T follicular helper cell (primary cell): ENCODE measurements around the gene CST3.
"Not testable (repeated sequence)": the region's sequence is repeated elsewhere in the genome, so short reads cannot be mapped to it uniquely, and the experiment has no call there.

Experiments used
- DNase-seq: peaks from one replicate; pipeline ENCODE4 v3.0.0-alpha.2; 2020; ENCODE audit warnings: low read depth

Gene CST3

DNA sequence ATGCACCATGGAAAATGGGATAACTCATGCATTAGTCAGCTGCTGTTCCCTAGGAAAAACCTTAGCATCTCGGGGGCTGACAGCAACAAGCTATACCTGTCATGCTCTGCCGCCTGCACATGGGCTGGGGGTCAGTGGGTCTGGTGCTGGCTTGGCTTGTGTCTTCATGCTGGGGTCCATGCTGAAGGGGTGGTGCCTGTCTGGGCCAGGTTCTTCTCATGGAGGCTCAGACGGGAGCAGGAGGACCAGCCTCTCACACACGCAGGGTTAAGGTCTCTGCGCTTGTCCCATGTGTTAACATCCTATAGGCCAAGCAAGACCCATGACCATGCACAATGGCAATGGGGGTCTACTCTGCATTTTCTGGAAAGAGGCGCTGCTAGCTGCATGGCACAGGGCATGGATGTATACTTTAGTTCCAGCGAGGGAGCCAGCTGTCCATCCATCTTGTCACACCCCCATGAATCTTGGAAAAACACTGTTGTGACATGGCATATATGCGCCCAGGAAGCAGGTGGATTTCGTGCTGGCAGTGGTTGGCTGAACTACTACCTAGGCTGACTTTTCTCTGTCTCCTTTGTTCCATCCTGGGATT is 24.6 kb upstream of the CST3 start:
- DNase-seq, result no peak

DNA sequence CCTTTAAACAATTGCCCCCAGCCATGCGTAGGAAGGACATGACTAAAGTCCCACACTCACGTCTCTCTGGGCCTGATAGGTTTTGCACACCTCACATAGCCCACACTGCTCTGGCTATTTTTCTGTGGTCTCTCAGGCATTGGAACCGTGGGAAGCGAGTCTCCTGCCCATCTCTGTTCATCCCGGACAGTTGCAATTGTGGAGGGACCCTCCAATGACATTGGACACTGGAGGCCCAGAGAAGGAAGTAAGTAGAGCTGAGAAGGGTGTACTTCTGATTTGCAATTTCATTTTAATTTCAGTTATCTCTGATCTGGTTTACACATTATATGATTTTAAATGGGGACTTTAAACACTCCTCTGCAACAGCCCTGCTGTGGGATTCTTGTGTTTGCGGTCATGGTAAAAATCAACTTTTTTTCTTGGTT is 23.3 kb upstream of the CST3 start:
- DNase-seq, result no peak

DNA sequence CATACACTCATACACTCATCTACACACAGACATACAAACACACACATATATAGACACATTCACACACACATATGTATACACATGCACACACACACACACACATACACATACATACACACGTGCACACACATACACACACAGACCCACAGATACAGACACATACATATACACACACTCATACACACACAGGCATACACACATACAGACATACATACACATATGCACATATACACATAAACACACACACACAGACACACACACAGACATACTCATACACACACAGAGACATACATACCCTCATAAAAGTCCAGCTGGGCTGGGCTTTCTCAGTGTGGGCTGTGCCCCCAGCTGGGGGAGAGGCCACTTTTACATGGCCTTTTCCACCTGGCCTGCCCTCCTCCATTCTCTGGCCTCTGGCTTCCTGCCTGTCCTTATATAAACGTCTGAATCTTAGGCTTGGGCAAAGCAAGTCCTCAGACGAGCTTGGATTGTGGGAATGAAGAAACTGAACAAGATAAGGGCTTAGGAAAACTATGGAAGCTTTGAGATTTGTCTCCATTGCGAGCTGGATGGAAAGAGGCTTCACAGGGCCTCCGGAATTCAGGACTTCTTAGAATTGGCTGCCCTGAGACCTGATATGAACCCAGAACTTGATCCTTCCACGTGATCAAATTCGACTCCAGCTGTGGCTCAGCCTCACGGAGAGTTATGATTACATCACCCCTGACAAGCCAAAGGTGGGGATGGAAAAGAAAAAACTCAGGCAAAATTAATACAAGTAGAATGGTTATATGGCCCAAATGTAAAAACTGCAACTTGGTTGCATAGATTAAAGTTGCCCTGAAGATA is 22.5 kb upstream of the CST3 start:
- no peak for DNase-seq

DNA sequence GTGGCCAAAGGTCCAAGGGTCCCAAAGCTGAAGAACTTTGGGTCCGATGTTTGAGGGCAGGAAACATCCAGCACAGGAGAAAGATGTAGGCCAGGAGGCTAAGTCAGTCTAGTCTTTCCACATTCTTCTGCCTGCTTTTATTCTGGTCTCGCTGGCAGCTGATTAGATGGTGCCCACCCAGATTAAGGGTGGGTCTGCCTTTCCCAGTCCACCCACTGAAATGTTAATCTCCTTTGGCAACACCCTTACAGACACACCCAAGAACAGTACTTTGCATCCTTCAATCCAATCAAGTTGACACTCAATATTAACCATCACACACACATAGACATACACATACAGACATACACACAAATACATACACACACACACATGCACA is 21.8 kb upstream of the CST3 start:
- not testable (repeated sequence) for DNase-seq

DNA sequence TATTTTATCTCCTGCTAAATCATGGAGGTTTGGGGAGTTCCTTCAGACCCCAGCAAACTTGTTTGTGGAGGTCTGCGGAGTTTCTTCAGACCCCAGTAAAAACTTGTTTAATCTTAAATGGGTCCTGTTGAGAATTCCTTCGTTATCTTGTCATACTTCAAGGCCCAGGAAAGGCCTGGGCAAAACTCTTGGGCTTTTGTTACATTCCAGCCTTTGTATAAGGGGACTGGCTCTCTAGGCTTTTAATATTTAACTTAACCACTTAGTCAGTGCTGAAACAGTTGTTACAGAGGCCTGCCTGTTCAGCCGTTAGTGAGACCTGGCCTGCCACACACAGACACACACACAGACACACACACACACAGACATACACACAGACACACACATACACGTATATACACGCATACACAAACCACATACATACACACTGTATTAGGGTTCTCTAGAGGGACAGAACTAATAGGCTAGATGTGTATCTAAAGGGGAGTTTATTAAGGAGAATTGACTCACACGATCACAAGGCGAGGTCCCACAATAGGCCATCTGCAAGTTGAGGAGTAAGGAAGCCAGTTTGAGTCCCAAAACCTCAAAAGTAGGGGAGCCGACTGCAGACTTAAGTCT is 21.3 kb upstream of the CST3 start:
- no peak for DNase-seq

DNA sequence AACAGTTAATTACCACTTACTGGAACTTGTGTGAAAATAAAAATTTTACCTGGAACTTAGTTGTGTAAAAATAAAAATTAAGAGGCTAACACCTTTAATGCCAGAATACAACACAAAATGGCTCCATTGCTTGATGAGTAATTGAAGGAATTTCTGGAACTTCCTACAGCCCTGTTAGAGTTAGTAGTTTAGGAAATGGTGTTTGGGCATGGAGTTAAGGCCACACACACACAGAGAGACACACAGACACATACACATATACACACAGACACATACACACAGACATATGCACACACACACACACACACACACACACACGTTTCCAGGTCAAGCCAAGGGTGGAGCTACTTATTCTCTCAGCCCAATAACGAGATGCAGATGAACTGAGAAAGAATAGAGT is 20.6 kb upstream of the CST3 start:
- DNase-seq, result no peak

DNA sequence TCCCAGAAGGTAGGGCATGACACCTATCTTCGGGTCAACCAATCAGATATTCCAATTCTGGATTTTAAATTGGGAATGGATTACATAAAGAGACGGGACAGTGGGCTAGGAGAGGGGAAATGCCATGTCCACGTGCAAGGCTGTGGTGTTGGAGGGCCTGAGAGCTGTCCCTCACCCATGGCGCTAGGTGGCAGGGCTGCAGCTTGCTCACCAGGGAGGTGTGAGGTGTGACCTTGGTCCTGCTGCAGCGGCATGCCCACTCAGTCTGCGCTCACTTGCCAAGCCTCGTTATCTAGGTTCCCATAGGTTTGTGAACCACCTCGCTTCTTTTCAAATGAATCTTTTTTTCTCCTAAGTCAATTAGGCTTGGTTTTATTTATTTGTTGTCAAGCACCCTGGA is 19.4 kb upstream of the CST3 start:
- no peak for DNase-seq

DNA sequence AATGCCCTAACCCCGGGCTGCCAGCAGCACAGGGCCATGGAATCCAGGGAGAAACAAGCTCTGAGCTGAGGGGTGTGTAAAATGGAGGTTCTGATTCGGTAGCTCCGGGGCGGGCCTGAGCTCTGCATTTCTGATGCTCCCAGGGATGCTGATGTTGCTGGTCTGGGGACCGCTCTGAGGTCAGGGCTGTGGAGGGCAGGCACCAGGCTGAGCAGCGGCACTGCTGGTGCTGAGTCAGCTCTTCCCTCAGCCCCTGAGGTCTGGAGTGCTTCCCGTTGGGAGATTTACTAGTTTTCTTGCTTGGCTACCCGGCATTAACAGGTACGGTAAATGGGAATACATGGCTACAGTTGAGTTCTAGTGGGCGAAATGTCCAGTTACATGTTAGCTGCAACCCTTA is 18.6 kb upstream of the CST3 start:
- no peak for DNase-seq

DNA sequence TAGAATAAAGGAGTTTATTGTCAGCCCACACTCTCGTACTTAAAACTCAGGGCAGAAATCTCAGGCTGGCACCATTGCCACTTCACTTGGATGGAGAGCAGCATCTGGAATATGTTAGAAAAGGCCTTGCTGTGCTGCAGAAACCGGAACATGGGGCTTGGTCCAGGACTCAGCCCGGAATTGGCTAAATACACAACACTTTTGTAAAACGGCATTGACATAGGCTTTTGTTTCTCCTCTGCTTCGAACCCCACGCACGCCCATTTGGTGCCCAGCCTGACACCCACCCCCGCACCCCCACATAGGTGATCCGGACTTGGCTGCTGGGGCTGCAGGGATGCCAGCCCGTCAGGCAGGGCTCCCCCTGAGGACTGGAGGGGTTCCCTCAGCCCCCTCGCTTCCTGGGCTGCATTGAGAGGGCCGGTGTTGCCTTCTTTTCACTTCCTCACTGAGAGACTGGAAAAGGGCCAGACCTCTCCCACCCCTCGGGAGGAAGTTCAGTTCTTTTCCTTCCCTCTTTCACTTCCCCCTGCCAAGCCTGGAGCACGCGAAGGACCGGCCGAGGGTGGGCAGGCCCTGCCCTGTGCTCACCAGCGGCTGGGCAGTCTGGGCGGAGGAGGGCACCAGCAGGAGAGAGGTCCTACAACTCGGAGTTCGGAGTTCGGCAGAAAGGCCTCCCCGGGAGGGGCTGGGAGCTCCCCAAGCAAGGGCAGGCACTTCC is 17.9 kb upstream of the CST3 start:
- DNase-seq, result no peak

DNA sequence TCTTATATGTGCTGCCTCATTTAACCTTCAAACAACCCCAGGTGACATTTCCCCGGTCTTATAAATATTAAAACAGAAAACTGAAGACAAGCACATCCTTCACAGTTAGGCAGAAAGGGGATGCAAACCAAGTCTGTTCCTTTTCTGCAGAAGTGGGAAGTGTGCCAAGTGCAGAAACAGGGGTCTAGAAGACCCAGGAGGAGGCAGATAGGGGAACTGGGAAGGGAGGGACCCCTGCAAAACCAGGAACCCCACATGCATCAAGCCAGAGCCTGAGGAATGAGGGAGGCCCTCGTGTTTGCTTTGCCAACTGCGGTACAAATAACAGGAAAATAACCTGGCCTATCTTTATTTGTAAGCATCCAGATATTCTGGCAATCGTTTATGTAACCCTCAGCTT is 17.0 kb upstream of the CST3 start:
- DNase-seq, result no peak

DNA sequence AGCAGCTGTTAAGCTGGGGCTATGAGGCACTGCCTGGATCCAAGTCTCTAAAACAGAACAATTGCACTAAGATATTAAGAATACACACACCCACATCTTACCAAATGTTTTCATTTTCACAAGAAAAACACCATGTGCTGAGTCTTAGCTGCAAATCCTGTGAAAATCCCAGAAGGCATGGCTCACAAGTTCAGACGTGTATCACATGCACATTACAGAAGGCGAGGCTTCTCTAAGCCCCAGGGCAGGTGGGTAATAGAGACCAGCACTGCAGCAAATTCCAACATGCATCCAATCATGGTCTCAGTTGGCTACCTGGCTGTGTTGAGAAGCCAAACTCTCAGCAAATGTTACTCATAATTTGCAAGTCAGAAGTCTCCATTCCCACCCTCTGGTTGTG is 16.2 kb upstream of the CST3 start:
- DNase-seq, result no peak

DNA sequence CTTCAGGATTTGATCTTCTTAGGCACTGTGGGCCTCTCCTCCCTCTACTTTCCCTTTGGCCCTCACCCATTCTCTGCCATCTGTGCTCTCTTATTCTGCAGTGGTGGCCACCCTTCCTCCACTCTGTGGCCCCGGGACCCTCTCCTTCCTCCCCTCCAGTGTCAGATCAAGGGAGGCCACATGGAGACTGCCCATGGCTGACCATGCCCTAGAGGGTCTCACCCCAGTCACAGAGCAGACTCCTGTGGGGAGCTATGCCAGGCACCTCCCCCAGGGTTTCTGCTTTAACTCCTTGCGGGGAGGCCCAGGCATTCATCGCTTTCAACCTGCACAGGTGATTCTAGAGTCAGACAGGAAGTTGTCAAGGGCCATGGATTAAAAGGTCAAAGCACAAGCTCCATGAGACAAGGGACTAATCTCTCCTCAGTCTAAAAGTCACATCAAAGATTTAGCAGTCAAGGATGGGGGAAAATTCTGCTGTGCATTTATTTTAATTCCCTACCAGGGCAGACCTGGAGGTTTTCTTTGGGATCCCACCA is 15.7 kb upstream of the CST3 start:
- DNase-seq, result no peak

DNA sequence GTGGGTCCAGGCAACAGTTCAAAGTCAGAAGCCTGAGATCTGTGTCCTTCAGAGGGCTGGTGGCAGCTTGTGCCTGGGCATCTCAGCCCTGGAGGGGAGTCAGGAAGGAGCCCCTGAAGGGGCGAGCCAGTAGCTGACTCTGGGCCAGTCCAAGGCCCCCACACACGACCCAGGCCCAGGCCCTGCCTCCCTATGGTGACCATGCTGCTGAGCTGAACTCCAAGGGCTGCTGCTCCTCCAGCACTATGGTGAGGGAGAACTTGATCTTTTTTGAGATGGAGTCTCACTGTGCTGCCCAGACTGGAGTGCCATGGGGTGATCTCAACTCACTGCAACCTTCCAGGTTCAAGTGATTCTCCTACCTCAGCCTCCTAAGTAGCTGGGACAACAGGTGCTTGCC is 15.2 kb upstream of the CST3 start:
- no peak for DNase-seq

DNA sequence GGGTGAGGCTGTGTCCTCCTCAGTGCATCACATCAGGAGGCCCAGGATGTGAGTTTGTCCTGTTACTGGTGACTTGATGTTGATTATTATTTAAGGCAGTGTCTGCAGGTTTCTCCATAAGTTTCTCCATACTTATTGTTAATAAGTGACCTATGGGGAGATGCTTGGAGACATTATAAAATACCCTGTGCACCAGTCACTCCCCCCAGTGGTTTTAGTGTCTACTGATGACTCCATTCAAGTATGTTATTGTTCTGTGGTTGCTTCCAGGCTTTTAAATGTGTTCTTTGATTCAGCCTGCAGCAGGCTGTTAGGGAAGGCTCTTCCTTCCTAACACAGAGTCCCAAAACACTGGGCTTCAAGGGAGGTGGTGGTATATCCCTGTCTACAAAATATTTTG is 14.6 kb upstream of the CST3 start:
- DNase-seq, result no peak

DNA sequence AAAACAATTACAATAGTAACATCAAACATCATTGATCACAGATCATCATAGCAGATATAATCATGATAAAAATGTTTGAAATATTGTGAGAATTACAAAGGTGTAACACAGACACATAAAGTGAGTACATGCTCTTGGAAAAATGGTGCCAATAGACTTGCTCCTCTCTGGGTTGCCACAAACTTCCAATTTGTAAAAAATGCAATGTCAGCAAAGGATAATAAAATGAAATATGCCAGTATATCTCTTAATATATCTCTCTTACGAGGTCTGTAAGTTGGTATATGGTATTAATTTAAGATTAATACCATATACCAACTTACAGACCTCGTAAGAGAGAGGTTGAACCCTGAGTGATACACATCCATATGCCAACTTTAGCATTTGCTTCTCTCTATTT is 13.4 kb upstream of the CST3 start:
- DNase-seq, result no peak

DNA sequence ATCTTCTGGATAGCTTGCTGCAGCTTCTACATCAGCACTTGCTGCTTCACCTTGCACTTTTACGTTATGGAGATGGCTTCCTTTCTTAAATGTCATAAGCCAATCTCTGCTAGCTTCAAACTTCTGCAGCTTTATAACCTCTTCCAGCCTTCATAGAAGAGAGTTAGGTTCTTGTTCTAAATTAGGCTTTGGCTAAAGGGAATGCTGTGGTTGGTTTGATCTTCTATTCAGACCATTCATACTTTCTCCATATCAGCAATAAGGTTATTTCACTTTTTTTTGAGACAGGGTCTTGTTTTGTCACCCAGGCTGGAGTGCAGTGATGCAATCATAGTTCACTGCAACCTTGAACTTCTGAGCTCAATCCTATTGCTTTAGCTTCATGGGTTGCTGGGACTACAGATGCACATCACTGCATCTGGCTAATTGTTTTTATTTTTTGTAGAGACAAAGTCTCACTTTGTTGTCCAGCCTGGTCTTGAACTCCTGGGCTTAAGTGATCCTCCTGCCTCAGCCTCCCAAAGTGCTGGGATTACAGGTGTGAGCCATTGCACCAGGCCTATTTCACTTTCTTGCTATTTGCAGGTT is 12.2 kb upstream of the CST3 start:
- no peak for DNase-seq

DNA sequence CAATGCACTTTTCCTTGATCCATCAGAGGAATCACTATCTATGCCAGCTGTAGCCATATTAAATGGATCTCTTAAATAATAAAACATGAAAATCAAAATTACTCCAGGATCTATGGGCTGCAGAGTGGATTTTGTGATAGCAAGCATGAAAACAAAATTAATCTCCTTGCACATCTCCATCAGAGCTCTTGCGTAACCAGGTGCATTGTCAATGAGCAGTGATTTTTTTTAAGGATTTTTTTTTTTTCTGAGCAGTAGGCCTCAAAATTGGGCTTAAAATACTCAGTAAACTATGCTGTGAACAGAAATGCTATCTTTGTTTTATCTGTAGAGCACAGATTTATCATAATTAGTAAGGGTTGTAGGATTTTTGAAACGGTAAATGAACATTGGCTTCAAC is 11.5 kb upstream of the CST3 start:
- DNase-seq, result no peak

DNA sequence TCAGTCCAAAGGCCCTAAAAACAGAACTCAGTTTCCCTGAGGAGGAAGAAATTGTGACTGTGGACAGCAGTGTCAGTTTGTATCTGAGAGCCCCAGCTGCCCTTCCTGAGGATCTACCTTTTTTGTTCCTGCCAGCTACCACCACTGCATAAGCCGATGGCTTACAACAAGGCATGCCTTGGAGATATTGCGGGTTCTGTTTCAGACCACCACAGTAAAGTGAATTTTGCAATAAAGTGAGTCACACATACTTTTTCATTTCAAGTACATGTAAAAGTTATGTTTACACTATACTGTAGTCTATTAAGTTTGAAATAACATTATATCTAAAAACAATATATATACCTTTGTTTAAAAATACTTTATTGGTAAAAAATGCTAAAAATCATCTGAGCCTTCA is 9.6 kb upstream of the CST3 start:
- DNase-seq, result no peak

DNA sequence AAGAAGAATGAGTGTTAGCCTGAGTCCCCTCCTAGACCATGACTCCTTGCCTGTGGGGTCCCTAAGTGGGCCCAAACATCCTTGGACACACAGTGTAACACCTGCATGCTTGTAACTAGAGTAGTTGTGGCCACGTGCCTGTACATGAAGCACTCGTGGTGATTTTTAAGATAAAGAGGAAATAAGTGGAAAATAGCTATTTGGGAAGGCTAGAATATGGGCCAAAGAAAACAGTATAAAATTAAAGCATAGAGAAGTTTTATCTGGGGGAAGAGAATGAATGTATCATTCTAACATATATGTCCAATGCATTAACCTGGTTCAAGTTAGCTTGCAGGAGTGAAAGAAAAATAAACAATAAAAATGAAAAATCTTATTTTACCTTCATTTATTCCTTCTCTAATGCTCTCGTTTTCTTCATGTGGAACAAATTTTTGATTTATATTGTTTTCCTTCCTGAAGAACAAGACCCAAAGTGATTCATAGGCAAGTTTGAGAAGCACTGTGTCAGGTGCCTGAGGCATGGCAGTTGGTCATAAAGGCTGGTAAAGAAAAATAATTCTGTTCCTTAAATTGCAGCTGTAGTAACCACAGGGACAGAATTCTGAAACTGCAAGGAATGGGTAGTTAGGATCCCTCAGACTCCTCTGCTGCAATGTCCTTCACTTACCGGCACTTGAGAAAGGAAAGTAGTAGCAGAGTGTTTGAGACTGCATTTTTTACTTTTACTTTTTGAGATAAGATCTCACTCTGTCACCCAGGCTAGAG is 8.5 kb upstream of the CST3 start:
- no peak for DNase-seq

DNA sequence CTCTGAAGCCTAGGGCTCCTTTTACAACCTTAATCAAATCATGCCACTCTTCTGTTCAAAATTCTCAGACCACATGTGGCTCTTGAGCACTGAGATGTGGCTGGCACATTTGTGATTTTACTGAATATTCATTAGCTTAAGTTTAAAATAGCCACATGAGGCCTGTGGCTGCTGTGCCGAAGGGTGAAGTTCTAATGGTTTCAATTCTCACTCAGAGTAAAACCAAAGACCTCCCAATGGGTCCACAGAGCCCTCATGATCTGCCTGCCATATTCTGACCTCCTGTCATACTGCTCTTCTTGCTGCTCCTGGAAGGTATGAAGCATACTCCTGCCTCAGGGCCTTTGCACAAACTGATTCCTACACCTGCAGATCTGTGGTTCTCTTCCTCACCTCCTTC is 7.8 kb upstream of the CST3 start:
- DNase-seq, result no peak

DNA sequence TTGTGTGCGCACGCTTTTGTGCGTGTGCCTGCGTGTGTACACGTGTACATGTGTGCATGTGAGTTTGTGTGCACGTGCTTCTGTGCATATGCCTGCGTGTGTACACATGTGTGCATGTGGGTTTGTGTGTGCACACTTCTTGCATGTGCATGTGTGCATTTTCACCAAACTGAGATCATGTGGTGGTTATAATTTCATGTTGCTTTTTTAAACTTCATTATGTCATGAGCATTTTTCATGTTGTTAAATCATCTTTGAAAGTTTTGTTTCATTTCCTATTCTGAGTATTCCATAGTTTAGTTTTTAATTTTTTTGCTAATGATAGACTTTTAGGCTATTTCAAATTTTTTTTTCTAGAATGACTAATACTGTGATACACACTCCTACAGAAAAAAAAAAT is 6.4 kb upstream of the CST3 start:
- DNase-seq, result no peak
